GM12872 (cell line): ENCODE results near the gene COQ8B.

ENCODE experiments used
- TF ChIP-seq, protein P1 (sequence below): IDR thresholded peaks from 3 replicates; pipeline ENCODE4 v1.5.1; 2011; ENCODE audit warnings: low read depth, mild to moderate bottlenecking, low read length, moderate library complexity; ENCODE audit not compliant: insufficient read depth

COQ8B gene

GRCh38 chr19:40745402-40745780, 28.7 kb upstream of the COQ8B start:
- TF ChIP-seq, protein P1, sequence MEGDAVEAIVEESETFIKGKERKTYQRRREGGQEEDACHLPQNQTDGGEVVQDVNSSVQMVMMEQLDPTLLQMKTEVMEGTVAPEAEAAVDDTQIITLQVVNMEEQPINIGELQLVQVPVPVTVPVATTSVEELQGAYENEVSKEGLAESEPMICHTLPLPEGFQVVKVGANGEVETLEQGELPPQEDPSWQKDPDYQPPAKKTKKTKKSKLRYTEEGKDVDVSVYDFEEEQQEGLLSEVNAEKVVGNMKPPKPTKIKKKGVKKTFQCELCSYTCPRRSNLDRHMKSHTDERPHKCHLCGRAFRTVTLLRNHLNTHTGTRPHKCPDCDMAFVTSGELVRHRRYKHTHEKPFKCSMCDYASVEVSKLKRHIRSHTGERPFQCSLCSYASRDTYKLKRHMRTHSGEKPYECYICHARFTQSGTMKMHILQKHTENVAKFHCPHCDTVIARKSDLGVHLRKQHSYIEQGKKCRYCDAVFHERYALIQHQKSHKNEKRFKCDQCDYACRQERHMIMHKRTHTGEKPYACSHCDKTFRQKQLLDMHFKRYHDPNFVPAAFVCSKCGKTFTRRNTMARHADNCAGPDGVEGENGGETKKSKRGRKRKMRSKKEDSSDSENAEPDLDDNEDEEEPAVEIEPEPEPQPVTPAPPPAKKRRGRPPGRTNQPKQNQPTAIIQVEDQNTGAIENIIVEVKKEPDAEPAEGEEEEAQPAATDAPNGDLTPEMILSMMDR: no peak

- TF ChIP-seq, protein P1: peak; percentile 48; the same call in 2 of the 3 replicates
Observed at GRCh38 chr19:40744554-40745401, 28.1 kb upstream of the COQ8B start.

GRCh38 chr19:40743926-40744325, 27.2 kb upstream of the COQ8B start:
- TF ChIP-seq, protein P1: no peak

- TF ChIP-seq, protein P1: no peak
Observed at GRCh38 chr19:40742886-40743285, 26.2 kb upstream of the COQ8B start.

DNA sequence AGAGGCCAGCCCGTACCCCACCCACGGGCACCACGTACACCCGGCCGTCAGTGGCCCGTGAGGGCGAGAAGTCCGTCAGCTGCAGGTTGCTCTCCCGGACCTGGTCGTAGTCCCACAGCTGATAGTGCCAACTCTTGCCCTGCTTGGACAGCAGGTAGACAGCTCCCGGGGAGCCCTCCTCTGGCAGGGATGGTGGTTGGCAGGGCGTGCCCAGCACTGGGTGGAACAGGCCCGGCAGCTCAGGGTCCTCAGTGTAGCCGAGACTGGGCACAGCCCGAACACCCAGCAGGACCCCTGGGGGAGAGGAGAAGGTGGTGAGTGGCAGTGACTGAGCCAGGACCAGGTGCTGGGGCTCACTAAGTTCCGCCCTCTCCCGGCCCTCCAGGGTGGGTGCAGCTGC, 25.8 kb upstream of the COQ8B start:
- TF ChIP-seq, protein P1: no peak

- TF ChIP-seq, protein P1: no peak
Observed at GRCh38 chr19:40741527-40742390, 25.1 kb upstream of the COQ8B start.

- TF ChIP-seq, protein P1: no peak
Observed at GRCh38 chr19:40740747-40741146, 24.1 kb upstream of the COQ8B start.
